ENCODE measurements around the gene BCAS2.

Gene BCAS2

DNA sequence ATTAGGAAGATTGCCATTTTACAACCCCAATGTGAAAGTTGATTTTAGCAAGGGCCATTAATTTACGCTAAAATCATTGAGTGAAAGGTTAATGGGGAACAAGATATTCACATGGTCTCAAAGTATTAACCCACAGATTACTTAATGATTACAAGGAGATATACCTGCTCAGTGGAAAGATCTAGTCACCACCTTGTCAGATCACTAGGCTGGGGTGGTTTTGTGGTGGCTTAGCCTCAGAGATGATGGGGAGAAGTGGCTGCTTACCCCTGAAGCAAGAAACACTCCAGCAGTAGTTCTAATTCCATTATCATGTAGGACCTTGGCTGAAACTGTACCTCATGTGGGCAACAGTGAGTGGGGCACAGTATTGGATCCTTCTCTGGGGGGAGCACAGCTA is 50.3 kb downstream of the BCAS2 start:
- H3K9me3 ChIP-seq (ENCODE audit: low read length): no peaks in the 10 kb centered on the region
- no peaks in the 10 kb centered on the region for H3K36me3 ChIP-seq (ENCODE audit: insufficient read depth, low read length)
- H3K4me1 ChIP-seq (ENCODE audit: insufficient read depth, low read length): no peaks in the 10 kb centered on the region
- H3K27me3 ChIP-seq (ENCODE audit: control insufficient read depth in 1 of 2, insufficient read depth in 2 of 2, low read length in 2 of 2): no peaks in the 10 kb centered on the region
- no peak overlapping the region for H3K4me3 ChIP-seq (ENCODE audit: low read depth in 1 of 2, low read length in 2 of 2)
- no peak overlapping the region for H3K9ac ChIP-seq (ENCODE audit: low read length)
- H3K27ac ChIP-seq (ENCODE audit: low read depth, low read length): no peak overlapping the region

DNA sequence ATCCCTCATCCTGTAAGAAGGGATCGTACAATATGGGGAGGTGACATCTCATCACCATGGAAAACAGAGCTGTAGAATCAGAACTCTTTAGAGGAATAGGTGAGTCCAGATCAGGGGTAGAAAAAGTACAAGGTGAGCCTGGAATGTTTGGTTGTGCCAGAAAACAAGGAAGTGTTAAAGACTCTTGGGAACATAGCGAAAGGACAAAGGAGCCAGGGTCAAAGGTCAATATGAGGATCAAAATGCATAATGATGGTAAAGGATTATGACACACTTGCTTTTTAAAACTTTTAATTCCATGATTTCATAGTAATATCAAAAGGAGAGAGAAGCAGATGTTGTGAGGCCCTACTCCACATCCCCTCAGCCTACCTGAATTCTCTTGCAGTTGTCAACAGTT is 51.2 kb downstream of the BCAS2 start:
- H3K9ac ChIP-seq (ENCODE audit: low read length): no peak overlapping the region
- no peaks in the 10 kb centered on the region for H3K36me3 ChIP-seq (ENCODE audit: insufficient read depth, low read length)
- H3K9me3 ChIP-seq (ENCODE audit: low read length): no peaks in the 10 kb centered on the region
- no peaks in the 10 kb centered on the region for H3K27me3 ChIP-seq (ENCODE audit: control insufficient read depth in 1 of 2, insufficient read depth in 2 of 2, low read length in 2 of 2)
- H3K4me1 ChIP-seq (ENCODE audit: insufficient read depth, low read length): no peaks in the 10 kb centered on the region
- H3K4me3 ChIP-seq (ENCODE audit: low read depth in 1 of 2, low read length in 2 of 2): no peak overlapping the region
- H3K27ac ChIP-seq (ENCODE audit: low read depth, low read length): no peak overlapping the region

DNA sequence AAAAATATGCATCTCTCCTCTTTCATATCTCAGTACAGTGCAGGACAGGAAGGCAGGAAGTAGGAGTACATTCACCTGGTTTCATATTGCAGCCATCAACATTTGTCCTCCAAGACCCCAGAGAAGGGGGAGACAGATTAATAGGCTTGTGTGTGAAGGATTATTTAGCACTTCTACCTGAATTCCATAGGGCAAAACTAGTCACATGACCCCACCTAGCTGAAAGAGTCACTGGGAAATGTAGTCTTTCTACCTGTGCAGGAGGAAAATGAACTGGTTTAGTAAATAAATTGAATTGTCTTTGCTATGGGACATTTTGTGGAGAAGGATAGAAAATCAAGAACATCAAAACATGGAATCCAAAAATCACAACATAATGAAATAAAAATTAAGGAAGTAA is 56.5 kb downstream of the BCAS2 start:
- H3K27me3 ChIP-seq (ENCODE audit: control insufficient read depth in 1 of 2, insufficient read depth in 2 of 2, low read length in 2 of 2): no peaks in the 10 kb centered on the region
- H3K4me3 ChIP-seq (ENCODE audit: low read depth in 1 of 2, low read length in 2 of 2): no peak overlapping the region
- no peak overlapping the region for H3K9ac ChIP-seq (ENCODE audit: low read length)
- no peaks in the 10 kb centered on the region for H3K4me1 ChIP-seq (ENCODE audit: insufficient read depth, low read length)
- no peaks in the 10 kb centered on the region for H3K36me3 ChIP-seq (ENCODE audit: insufficient read depth, low read length)
- H3K9me3 ChIP-seq (ENCODE audit: low read length): no peaks in the 10 kb centered on the region
- no peak overlapping the region for H3K27ac ChIP-seq (ENCODE audit: low read depth, low read length)

DNA sequence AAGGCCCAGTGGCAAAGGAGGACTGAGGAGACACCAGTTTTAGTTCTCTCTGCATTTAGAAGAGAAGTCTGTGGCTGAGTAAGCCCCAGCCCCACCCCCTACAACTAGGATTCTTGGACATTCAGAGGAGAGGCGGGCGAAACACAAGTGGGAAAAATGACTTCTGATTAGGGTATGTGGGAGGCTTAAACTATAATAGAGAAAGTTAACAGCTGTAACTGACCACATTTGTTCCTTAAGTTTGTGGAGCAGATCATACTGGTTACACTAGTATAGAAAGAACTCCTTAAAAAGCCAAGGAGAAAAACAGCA is 59.2 kb downstream of the BCAS2 start:
- H3K27me3 ChIP-seq (ENCODE audit: control insufficient read depth in 1 of 2, insufficient read depth in 2 of 2, low read length in 2 of 2): no peaks in the 10 kb centered on the region
- H3K9ac ChIP-seq (ENCODE audit: low read length): no peak overlapping the region
- H3K4me1 ChIP-seq (ENCODE audit: insufficient read depth, low read length): no peaks in the 10 kb centered on the region
- no peaks in the 10 kb centered on the region for H3K36me3 ChIP-seq (ENCODE audit: insufficient read depth, low read length)
- H3K9me3 ChIP-seq (ENCODE audit: low read length): no peaks in the 10 kb centered on the region
- no peak overlapping the region for H3K4me3 ChIP-seq (ENCODE audit: low read depth in 1 of 2, low read length in 2 of 2)
- no peak overlapping the region for H3K27ac ChIP-seq (ENCODE audit: low read depth, low read length)

DNA sequence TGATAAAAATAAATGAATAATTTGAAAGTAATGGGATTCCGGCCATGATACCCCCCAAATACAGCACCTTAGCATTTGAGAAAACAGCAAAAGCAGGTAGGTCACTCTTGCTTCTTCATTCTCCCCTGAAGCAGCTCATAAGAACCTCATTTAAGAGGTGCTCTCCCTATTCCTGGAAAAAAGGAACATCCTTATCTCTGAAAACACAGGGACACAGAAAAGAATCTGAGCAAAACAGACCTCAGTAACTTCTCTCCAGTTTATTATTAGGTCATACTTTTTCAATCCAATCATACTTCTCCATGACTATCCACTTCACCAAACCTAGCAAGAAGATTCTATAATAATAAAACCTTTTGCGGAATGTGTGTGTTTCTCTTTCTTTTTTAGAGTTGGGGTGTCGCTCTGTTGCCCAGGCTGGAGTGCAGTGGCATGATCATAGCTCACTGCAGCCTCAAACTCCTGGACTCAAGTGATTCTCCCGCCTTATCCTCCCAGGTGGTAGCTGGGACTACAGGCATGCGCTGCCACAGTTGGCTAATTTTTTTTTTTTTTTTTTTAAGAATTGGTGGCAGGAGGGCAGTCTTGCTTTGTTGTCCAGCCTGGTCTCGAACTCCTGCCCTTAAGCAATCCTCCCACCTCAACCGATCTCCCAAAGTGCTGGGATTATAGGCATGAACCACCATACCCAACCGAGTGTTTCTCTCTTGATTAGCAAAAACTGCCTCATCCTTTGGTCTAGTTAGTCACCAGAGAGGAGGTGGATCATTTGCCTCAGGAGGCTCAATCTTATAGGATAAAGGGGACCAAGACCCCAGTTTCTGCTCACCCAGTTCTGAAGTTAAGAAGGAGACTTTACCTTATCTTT is 59.8 kb downstream of the BCAS2 start:
- H3K9me3 ChIP-seq (ENCODE audit: low read length): no peaks in the 10 kb centered on the region
- no peaks in the 10 kb centered on the region for H3K4me1 ChIP-seq (ENCODE audit: insufficient read depth, low read length)
- no peaks in the 10 kb centered on the region for H3K36me3 ChIP-seq (ENCODE audit: insufficient read depth, low read length)
- no peak overlapping the region for H3K4me3 ChIP-seq (ENCODE audit: low read depth in 1 of 2, low read length in 2 of 2)
- H3K27ac ChIP-seq (ENCODE audit: low read depth, low read length): no peak overlapping the region
- H3K9ac ChIP-seq (ENCODE audit: low read length): no peak overlapping the region
- H3K27me3 ChIP-seq (ENCODE audit: control insufficient read depth in 1 of 2, insufficient read depth in 2 of 2, low read length in 2 of 2): no peaks in the 10 kb centered on the region

Data from muscle layer of colon (tissue), 2 donors.